GM23248 (cell line): ENCODE data around the gene ATP2A2.

Experiments used
- EZH2 ChIP-seq: fragments of 200-600 bp; sonication (generic); IDR thresholded peaks from 2 replicates; pipeline ENCODE4 v1.6.1; 2018; ENCODE audit warnings: antibody characterized with exemption, mild to moderate bottlenecking; ENCODE audit not compliant: insufficient read depth, poor library complexity, severe bottlenecking
- EZH2phosphoT487 ChIP-seq: fragments of 200-600 bp; sonication (generic); IDR thresholded peaks from 2 replicates; pipeline ENCODE4 v1.6.1; 2018; ENCODE audit warnings: antibody characterized with exemption, moderate library complexity, mild to moderate bottlenecking, low read depth; ENCODE audit not compliant: insufficient read depth

DNA sequence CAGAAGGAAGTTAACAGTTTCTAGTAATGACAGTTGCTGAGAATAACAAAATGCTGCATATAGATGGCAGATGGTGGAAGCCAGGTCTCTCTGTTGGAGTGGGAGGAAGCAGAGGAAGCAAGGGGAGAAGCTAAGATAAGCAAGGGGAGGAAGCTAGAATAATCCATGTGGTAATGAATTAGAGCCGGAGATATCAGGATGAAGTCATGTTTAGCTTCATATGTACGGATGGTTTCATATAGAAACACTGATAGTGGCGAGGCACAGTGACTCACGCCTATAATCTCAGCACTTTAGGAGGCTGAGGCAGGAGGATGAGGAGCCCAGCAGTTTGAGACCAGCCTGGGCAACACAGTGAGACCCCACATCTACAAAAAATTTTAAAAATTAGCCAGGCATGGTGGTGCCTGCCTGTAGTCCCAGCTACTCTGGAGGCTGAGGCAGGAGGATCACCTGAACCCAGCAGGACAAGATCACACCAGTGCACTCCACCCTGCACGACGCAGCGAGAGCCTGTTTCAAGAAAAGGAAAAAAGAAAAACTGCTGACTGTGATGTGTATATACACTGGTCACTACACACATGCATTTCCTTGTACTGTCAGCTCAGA lies 73.2 kb downstream of the ATP2A2 start:
- TF ChIP-seq EZH2 = no peak
- no peak for TF ChIP-seq EZH2phosphoT487
